G401.6 (cell line): Measurements from ENCODE around the gene ADSL.

Experiments used
- FAIRE-seq: peaks from 2 replicates; lab custom pipeline; 2012; peaks lifted over from hg19 to GRCh38; lab: Jason Lieb, UNC

Gene ADSL

DNA sequence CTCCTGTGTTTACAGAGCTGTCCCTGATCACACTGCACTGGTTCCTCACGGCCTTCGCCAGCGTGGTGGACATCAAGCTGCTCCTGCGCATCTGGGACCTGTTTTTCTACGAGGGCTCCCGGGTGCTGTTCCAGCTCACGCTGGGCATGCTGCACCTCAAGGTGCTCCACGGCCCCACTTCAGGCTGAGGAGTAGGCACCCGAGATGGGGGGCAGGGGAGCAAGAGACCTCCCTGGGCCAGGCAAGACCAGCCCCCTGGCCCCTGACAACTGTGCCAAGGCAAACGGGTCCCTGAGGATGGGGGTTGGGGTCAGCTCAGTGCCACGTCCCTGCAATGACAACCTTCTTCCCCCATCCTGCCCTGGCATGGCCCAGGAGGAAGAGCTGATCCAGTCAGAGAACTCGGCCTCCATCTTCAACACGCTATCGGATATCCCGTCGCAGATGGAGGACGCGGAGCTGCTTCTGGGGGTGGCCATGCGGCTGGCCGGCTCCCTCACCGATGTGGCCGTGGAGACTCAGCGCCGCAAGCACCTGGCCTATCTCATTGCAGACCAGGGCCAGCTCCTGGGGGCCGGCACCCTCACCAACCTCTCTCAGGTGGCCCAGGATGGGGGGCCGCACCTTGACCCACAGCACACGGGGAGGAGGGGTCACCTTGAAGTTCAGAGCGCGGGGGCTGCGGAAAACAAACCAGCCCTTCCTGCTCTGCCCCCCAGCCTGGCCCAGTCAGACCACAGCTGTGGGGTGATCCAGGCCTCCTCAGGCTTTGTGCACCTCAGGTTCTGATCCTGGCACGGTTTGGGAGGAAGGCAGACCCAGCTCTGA lies 60.0 kb downstream of the ADSL start:
- no peak for FAIRE-seq

DNA sequence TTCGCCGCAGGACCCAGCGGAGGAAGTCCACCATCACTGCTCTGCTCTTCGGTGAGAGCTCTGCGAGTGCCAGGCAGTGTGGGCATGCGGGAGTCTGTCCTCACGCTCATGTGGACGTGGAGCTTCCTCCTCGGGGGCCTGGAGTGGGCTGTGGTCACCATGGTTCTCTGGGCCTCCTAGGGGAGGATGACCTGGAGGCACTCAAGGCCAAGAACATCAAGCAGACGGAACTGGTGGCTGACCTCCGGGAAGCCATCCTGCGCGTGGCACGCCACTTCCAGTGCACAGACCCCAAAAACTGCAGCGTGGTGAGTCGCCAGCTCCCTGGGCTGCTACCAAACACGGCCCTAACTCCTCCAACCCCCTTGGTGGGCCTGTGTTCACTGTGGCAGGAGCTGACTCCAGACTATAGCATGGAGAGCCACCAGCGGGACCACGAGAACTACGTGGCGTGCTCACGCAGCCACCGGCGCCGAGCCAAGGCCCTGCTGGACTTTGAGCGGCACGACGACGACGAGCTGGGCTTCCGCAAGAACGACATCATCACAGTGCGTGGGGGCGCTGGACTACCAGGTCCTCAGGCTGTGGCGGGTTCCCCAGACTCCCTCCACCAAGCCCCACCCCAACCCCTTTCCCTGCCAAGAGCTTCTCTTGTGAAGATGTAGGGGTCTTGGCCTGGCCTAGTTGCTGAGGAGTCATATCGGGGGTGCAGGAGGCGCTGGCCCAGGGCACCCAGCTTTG lies 60.9 kb downstream of the ADSL start:
- FAIRE-seq, result no peak

- FAIRE-seq, result no peak
These were observed 61.8 kb downstream of the ADSL start for GRCh38 chr22:40407831-40408717.

DNA sequence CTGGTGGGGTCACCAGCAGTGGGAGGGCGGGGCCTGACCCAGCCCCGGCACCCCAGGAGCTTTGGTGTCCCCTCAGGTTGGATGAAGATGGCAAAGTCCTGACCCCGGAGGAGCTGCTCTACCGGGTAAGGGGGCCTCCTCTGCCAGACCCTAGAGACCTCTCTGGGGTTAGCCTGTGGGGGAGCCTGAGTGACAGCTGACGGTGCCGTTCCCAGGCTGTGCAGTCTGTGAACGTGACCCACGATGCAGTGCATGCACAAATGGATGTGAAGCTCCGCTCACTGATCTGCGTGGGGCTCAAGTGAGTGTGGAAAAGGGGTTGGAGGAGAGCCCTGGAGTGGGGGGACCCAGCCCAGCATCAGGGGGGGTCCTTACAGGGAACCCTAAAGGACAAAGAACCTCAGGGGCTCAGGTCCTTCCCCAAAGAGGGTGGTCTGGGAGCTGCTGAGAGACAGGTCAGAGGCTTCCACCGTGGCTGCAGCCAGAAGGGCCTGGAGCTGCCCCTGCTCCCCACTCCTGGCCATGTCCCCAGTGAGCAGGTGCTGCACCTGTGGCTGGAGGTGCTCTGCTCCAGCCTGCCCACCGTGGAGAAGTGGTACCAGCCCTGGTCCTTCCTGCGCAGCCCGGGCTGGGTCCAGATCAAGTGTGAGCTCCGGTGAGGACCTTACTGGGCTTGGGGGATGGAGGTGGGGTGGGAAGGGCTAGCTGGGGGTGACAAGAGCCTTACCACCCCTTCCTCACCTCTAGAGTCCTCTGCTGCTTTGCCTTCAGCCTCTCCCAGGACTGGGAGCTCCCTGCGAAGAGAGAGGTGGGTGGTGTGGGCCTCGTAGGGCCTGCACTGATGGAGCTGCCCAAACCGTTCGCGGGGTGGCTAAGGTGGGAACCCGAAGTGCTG lies 62.7 kb downstream of the ADSL start:
- no peak for FAIRE-seq

DNA sequence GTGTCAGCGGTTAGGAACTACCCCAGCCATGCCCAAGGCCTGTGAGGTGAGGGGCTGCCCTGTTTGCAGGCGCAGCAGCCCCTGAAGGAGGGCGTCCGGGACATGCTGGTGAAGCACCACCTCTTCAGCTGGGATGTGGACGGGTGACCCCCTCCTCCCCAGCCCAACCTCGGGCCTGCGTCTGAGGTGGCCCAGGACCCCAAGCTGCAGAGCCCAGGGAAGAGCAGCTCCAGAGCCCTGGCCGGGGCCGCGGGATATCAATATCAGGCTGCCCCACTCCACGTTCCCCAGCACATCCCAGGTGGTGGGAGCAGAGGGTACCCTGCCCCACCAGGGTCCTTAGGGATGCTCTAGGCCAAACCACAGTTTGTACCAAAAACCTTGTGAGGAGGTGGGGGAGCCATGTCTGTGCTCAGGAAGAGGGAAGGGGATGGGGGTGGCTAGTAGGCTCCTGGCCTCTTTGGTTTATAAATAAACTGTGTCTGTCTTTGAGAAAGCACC lies 63.4 kb downstream of the ADSL start:
- no peak for FAIRE-seq

- FAIRE-seq, result no peak
These were observed 64.0 kb downstream of the ADSL start for GRCh38 chr22:40410272-40410671.

GRCh38 chr22:40410731-40411505 lies 64.6 kb downstream of the ADSL start:
- FAIRE-seq, result no peak

- FAIRE-seq, result no peak
These were observed 65.2 kb downstream of the ADSL start for GRCh38 chr22:40411506-40411861.

- no peak for FAIRE-seq
These were observed 66.1 kb downstream of the ADSL start for GRCh38 chr22:40412441-40412840.

DNA sequence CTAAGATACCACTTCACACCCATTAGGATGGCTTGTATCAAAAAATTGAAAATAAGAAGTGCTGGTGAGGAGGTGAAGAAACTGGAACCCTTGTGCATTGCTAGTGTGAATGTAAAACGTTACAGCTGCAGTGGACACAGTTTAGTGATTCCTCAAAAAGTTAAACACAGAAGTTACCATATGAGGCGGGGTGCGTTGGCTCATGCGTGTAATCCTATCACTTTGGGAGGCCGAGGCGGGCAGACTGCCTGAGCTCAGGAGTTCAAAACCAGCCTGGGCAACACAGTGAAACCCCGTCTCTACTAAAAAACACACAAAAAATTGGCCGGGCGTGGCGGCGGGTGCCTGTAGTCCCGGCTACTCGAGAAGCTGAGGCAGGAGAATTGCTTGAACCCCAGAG lies 67.6 kb downstream of the ADSL start:
- no peak for FAIRE-seq

DNA sequence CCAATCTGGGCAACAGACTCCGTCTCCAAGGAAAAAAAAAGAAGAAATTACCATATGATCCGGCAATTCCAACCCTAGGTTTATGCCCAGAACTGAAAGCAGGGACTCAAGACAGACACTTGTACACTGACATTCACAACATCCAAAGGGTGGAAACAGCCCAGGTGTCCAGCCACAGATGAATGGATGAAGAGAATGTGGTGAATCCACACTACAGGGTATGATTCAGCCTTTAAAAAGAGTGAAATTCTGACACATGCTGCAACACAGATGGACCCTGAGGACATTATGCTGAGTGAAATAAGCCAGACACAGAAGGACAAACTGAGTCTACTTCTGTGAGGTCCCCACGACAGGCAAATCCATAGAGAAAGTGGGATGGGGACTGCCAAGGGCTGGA lies 68.0 kb downstream of the ADSL start:
- FAIRE-seq, result no peak

- no peak for FAIRE-seq
These were observed 68.7 kb downstream of the ADSL start for GRCh38 chr22:40414838-40415505.

DNA sequence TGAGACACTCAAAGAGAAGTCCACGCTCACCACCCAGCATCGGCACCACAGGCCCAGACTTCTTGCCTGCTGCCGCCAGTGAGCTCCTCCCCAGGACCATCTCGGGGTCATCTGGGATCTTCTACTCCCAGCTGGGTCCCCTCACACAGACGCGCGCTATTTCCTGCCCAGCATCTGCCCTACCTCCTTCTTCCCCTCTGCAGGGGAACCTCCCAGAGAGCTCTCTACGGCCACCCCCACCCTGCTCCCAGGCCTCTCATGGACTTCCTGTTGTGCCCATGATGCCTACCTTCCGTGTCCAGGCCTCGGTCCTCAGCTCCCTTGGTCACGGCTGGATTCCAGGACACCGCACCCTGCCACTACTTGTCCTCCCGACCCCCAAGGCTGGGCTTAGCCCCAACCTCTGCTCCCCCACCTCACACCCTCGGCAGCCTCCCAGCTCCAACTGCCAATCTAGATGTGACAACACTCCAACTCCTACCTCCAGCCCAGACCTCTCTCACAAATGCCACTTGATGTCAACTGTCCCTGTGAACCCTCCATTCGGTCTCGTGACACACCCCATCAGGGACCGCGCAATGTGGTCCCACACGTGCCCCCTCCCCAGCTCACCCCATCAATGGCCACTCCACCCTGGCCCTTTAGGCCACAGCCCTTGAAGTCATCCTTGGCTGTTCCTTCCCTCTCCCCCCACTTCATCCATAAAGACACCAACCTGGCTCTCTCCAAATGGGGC lies 69.4 kb downstream of the ADSL start:
- no peak for FAIRE-seq

DNA sequence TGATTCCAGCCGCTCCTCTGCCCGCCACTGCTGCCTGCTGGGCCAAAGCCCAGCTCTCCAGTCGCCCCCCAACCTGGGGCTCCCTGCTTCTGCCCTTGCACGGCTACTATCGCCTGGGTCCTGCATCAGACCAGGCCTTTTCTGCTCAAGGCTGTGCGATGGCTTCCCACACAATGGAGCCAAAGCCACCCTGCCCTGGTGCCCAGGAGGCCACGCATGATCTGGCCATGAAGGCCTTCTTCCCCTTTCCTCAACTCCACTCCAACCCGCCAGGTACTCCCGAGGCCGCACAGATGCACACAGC lies 69.9 kb downstream of the ADSL start:
- no peak for FAIRE-seq

- FAIRE-seq, result no peak
These were observed 70.3 kb downstream of the ADSL start for GRCh38 chr22:40416636-40417035.

DNA sequence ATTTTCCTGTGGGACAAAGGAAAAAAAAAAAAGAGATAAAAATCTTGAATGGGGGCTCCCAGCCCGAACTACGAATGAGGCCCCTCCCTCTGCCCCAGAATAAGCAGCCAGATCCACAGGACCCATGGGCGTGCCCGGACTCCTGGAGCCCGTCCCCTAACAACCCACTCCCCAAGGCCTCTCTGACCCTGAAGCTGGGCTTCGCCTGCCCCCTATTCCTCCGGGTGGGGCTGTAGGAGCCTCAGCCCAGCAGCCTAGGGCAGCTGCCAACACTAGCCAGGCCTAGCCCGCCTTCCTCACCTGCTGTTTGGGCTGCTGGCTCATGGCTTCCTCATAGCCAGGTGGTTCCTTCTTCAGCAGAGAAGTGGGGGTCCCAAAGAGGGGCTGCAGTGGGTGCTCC lies 70.7 kb downstream of the ADSL start:
- no peak for FAIRE-seq

DNA sequence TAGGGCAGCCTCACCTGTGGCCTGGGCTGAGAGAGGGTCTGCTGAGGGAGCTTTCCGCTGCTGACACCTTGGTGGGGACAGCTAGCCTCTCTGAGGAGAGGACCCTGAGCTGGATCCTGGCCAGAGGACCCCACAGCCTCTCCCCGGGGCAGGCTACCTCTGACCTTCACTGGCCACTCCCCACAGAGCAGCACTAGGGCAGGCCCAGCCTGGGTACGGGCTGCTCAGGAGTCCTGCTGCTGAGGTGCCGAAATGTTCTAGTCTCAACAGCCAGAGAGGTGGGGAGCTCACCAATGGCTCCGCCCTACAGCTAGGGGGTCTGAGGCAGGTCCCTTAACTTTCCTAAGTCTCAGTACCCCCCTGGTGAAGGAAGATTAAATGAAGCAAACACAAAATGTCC lies 71.6 kb downstream of the ADSL start:
- FAIRE-seq, result no peak

DNA sequence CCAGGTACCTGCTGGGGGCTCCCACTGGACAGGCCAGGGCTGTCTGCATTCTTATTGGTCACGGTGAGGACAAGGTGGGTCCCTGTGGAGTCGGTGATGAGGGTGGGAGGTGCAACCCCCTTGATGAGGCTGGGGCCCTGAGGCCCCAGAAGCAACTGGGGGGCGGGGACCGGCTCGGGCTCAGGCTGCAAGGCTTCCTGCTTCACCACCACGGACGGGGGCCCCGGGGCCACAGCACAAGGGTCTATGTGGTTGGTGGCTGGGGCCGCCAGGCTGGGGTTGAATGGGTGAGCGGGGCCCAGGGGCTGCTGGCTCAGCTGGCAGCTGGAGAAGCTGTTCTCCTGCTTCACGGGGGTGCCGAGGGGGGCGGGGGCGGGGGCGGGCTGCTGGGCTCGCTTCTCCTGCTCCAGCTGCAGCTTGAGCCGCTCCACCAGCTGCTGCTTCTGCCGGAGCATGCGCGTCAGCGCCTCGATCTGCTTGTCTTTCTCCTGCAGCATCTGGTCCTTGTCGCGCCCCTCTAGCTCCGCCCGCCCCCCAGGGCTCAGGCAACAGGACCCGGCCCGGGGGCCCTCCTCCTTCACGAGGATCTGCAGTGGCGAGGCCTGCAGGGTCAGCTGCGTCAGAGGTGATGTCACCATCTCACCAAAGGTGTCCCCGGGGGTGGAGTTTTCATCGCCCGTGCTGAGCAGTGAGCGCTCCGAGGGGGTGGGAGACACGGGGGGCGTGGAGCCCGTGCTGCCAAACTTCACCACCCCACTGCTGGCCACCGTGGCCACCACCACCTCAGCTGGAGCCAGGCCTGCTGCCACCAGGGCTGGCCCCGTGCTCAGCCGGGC lies 72.3 kb downstream of the ADSL start:
- no peak for FAIRE-seq

DNA sequence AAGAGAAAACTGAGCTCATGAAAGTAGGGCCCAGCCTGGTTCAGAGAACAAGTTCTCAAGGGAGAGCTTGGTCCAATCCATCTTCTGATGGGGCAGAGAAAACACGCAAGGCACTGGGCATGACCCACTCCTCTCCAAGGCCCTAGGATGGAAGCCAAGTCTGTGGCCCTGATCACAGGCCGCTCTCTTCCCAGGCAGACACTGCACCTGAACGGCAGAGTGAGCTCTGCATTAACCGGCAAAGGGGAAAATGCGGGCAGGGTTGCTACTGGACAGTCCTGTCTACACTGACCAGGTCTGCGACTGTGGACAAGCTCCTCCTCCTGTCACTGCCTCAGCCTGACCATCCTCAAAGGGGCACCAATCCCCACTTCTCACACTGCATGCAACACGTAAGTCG lies 73.4 kb downstream of the ADSL start:
- FAIRE-seq, result no peak
